SK-N-SH (cell line): ENCODE results near the gene NPFFR1. TPM values are rescaled to one million over a fixed set of nuclear protein-coding genes. Genes with fewer than 3 reads are reported as not detected.

Experiments
- CTCF ChIA-PET: fragments of 300-600, 350-600 bp; formaldehyde crosslinking; extraction: SDS; loops from one replicate; lab custom pipeline; 2021; lab: Yijun Ruan, JAX
- POLR2A ChIA-PET: fragments of 350-600 bp; sonication (Branson Sonifier 250); formaldehyde crosslinking; extraction: SDS; loops from one replicate; lab custom pipeline; 2020; ENCODE audit warnings: antibody characterized with exemption, inconsistent platforms; lab: Yijun Ruan, JAX
- DNase-seq: peaks from one replicate; pipeline ENCODE4 v3.0.0; 2012
- H2AFZ ChIP-seq: fragments of 200-600 bp; sonication (generic); 2 replicates; pipeline ENCODE4 v1.8.1; 2016; ENCODE audit warnings: antibody characterized with exemption, mild to moderate bottlenecking, low read depth
- H3F3A ChIP-seq: fragments of 200-600 bp; sonication (generic); replicated peaks from 2 replicates; pipeline ENCODE3; 2016; ENCODE audit warnings: antibody characterized with exemption, mild to moderate bottlenecking; ENCODE audit not compliant: insufficient read depth
- H3K27ac ChIP-seq, 2 experiments: fragments of 200-500 bp in 1 of 2; fragments of 200-600 bp in 1 of 2; sonication (Bioruptor generic) in 1 of 2; sonication (generic), shearing (Covaris generic) in 1 of 2; 2 replicates each; pipeline versions ENCODE4 v1.5.1 to v1.6.1; 2014 to 2016; ENCODE audit warnings: low read depth in 2 of 2, inconsistent platforms in 1 of 2, low read length in 1 of 2, mild to moderate bottlenecking in 1 of 2, mixed read lengths in 1 of 2
- H3K27me3 ChIP-seq: fragments of 200-600 bp; sonication (generic), shearing (Covaris generic); 2 replicates; pipeline ENCODE4 v1.6.1; 2016; ENCODE audit warnings: mixed run types; ENCODE audit not compliant: insufficient read depth
- H3K36me3 ChIP-seq, 2 experiments: fragments of 200-500 bp in 1 of 2; fragments of 200-600 bp in 1 of 2; sonication (Bioruptor generic) in 1 of 2; sonication (generic) in 1 of 2; replicated peaks in 1 of 2; 2 replicates each; pipeline versions ENCODE3 to v1.5.1; 2014 to 2016; ENCODE audit warnings: low read length in 1 of 2, mild to moderate bottlenecking in 1 of 2; ENCODE audit not compliant: insufficient read depth in 2 of 2, control insufficient read depth in 1 of 2
- H3K4me1 ChIP-seq, 2 experiments: fragments of 200-500 bp in 1 of 2; fragments of 200-600 bp in 1 of 2; sonication (Bioruptor generic) in 1 of 2; sonication (generic), shearing (Covaris generic) in 1 of 2; 2 replicates each; pipeline versions ENCODE4 v1.5.1 to v1.6.1; 2014 to 2016; ENCODE audit warnings: low read depth in 1 of 2, low read length in 1 of 2, mixed run types in 1 of 2; ENCODE audit not compliant: insufficient read depth in 2 of 2, control insufficient read depth in 1 of 2
- H3K4me2 ChIP-seq: fragments of 200-600 bp; sonication (generic), shearing (Covaris generic); 2 replicates; pipeline ENCODE4 v1.6.1; 2017; ENCODE audit warnings: mixed run types
- H3K4me3 ChIP-seq, 2 experiments: fragments of 200-500 bp in 1 of 2; fragments of 200-600 bp in 1 of 2; sonication (Bioruptor generic) in 1 of 2; sonication (generic), shearing (Covaris generic) in 1 of 2; 2 replicates each; pipeline versions ENCODE4 v1.5.1 to v1.8.1; 2014 to 2016; ENCODE audit warnings: low read depth in 2 of 2, inconsistent platforms in 1 of 2, low read length in 1 of 2, mild to moderate bottlenecking in 1 of 2, mixed read lengths in 1 of 2, moderate library complexity in 1 of 2
- H3K79me2 ChIP-seq: fragments of 200-600 bp; sonication (generic); 2 replicates; pipeline ENCODE4 v1.8.1; 2017; ENCODE audit warnings: mild to moderate bottlenecking; ENCODE audit not compliant: insufficient read depth
- H3K9ac ChIP-seq: fragments of 200-600 bp; sonication (generic); 2 replicates; pipeline ENCODE4 v1.6.1; 2017; ENCODE audit warnings: mixed run types
- H3K9me2 ChIP-seq: fragments of 200-600 bp; sonication (generic); 2 replicates; pipeline ENCODE4 v1.6.1; 2017; ENCODE audit warnings: mixed run types
- H3K9me3 ChIP-seq: fragments of 200-600 bp; sonication (generic); 2 replicates; pipeline ENCODE4 v1.6.1; 2017; ENCODE audit warnings: mixed run types, mild to moderate bottlenecking, moderate library complexity
- H4K20me1 ChIP-seq: fragments of 200-600 bp; sonication (generic); 2 replicates; pipeline ENCODE4 v1.6.1; 2017; ENCODE audit warnings: mild to moderate bottlenecking, mixed run types; ENCODE audit not compliant: insufficient read depth
- EP300 ChIP-seq, 2 experiments: IDR thresholded peaks; 2 replicates each; pipeline versions ENCODE4 v1.4.0 to v1.6.1; 2012; ENCODE audit warnings: borderline replicate concordance in 1 of 2, low read depth in 1 of 2, low read length in 1 of 2
- EZH2phosphoT487 ChIP-seq: fragments of 200-600 bp; sonication (generic); IDR thresholded peaks from 2 replicates; pipeline ENCODE4 v1.6.1; 2017; ENCODE audit warnings: low read depth, mixed run types, mild to moderate bottlenecking, antibody characterized with exemption, moderate library complexity, borderline replicate concordance
- FOXM1 ChIP-seq: IDR thresholded peaks from 2 replicates; pipeline ENCODE4 v1.4.0; 2012; ENCODE audit warnings: low read depth, mild to moderate bottlenecking
- GABPA ChIP-seq: IDR thresholded peaks from 2 replicates; pipeline ENCODE4 v1.4.0; 2012; ENCODE audit warnings: low read depth, mild to moderate bottlenecking
- GATA2 ChIP-seq: sonication (generic); formaldehyde crosslinking; IDR thresholded peaks from 2 replicates; pipeline ENCODE4 v1.5.0; 2020; ENCODE audit warnings: mild to moderate bottlenecking, missing genetic modification reagents
- JUND ChIP-seq: IDR thresholded peaks from 2 replicates; pipeline ENCODE4 v1.4.0; 2012
- MEF2A ChIP-seq: IDR thresholded peaks from 2 replicates; pipeline ENCODE4 v1.4.0; 2012; ENCODE audit warnings: low read depth, borderline replicate concordance
- NFIC ChIP-seq: IDR thresholded peaks from 2 replicates; pipeline ENCODE4 v1.4.0; 2012; ENCODE audit warnings: borderline replicate concordance
- RCOR1 ChIP-seq: fragments of 150-350 bp; IDR thresholded peaks from 2 replicates; pipeline ENCODE4 v1.6.1; 2017; ENCODE audit warnings: antibody characterized with exemption, low read length
- RXRA ChIP-seq: IDR thresholded peaks from 2 replicates; pipeline ENCODE4 v1.4.0; 2012; ENCODE audit warnings: low read depth, mild to moderate bottlenecking, borderline replicate concordance
- SIN3A ChIP-seq: IDR thresholded peaks from 2 replicates; pipeline ENCODE4 v1.6.1; 2012; ENCODE audit warnings: low read depth, mild to moderate bottlenecking, low read length, moderate library complexity, borderline replicate concordance
- SMC3 ChIP-seq: IDR thresholded peaks from 2 replicates; pipeline ENCODE4 v1.6.1; 2012; ENCODE audit warnings: low read depth, low read length, improper control_type of control experiment
- YY1 ChIP-seq: IDR thresholded peaks from 2 replicates; pipeline ENCODE4 v1.4.0; 2012; ENCODE audit warnings: low read depth, mild to moderate bottlenecking
- whole genome bisulfite sequencing: methylation state at CpG from one replicate; pipeline ENCODE4 v1.1.6; 2017; ENCODE audit warnings: low lambda C conversion rate; 5-methylcytosine and 5-hydroxymethylcytosine counted together
- polyA plus RNA-seq, 3 experiments: library from polyadenylated mRNA; depleted of rRNA; stranded (reverse); fragments of >200 nt; gene quantifications; 2 replicates each; pipeline ENCODE4 v1.2.3, GENCODE V29; 2012
- TF ChIP-seq, protein P1 (sequence below): IDR thresholded peaks from 2 replicates; pipeline ENCODE4; 2012
- TF ChIP-seq, protein P2 (sequence below): IDR thresholded peaks from 2 replicates; pipeline ENCODE4 v1.4.0; 2012; ENCODE audit warnings: low read depth, borderline replicate concordance
- TF ChIP-seq, protein P3 (sequence below): fragments of 200-600 bp; sonication (generic); IDR thresholded peaks from 2 replicates; pipeline ENCODE4 v1.6.1; 2017; ENCODE audit warnings: antibody characterized with exemption, mild to moderate bottlenecking, moderate library complexity
- TF ChIP-seq, protein P4 (sequence below): fragments of 150-350 bp; IDR thresholded peaks from 2 replicates; pipeline ENCODE4 v1.6.1; 2016; ENCODE audit warnings: mild to moderate bottlenecking, low read depth, low read length

The NPFFR1 gene
- polyA plus RNA-seq, 1 of the 3 experiments (the other 2 are of a cell fraction): not detected

DNA sequence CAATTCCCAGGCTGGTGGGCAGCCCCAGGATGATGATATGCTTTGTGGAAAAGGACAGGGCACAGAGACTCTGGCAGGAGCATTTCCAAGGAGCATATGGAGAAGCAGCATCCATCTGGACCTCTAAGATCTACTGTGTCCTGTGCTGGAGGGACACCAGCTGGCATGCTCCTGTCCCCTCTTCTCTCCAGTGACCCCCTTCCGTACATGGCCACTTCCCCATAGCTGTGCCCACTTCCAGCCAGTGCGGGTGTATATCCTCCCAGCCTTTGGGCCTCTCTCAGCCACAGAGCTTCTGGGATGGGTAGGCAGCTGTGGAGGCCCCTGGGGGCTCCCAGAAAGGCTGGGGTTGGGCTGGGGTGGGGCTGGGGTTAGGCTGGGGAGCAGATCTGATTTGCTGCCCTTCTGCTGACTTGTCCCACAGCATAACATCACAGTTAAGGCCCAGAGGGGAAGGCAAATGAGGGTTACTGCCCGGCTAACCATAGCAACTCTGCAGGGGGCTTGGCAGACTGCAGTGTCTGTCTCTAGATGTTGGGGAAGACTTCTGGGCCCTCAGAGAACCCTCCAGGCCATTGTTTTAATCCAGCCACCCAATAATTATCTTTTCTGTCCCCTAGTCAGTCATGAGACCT lies 6.3 kb downstream of the NPFFR1 start:
- WGBS: 67% methylated on average over 2 of the region's 3 CpGs

DNA sequence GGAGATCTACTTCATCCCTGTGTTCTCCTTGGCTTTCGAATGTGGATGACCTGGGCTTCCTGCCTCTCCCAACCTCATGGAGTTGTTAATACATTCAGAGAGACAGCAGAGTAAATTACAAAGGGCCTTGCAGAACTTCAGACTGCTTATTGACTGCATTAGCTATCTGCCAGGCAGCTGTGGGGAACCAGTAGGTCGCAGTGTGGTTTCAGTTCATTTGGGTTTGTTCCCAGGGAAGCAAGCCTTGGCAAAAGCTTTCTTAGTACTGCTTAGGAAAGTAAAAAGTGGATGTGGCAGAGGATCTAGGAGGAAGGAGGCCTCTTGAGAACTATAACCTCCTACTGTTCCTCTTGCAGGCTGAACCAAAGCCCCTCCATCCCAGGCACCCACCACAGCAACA lies 9.2 kb downstream of the NPFFR1 start:
- H3K4me3 ChIP-seq: no peak overlapping the region
- no peaks in the 10 kb centered on the region for H3F3A ChIP-seq
- H3K79me2 ChIP-seq: no peaks in the 10 kb centered on the region
- no peaks in the 10 kb centered on the region for H3K9me2 ChIP-seq
- H3K36me3 ChIP-seq: no peaks in the 10 kb centered on the region
- H3K27me3 ChIP-seq: no peaks in the 10 kb centered on the region
- CTCF ChIA-PET: interaction anchor here (1.0 to 5.0 kb wide), 5 partner anchors 10 to 90 kb away, joined by 3 to 32 read pairs (median 8); no protein-coding TSS in a partner anchor
- no peak for DNase-seq
- H3K27ac ChIP-seq: no peak overlapping the region
- no peaks in the 10 kb centered on the region for H4K20me1 ChIP-seq
- H2AFZ ChIP-seq: no peak overlapping the region
- WGBS: 93% methylated on average over 1 of the region's 2 CpGs
- H3K4me2 ChIP-seq: no peak overlapping the region
- no peak overlapping the region for H3K9ac ChIP-seq
- H3K4me1 ChIP-seq: peaks cover 0 to 2% of the 10 kb centered on the region in 2 experiments; a peak in 1 of 4 replicates
- POLR2A ChIA-PET: no interaction called here
- no peaks in the 10 kb centered on the region for H3K9me3 ChIP-seq
- TF ChIP-seq RXRA: no peak
- TF ChIP-seq JUND: no peak
- TF ChIP-seq GABPA: no peak
- no peak for TF ChIP-seq RCOR1
- no peak for TF ChIP-seq FOXM1
- no peak for TF ChIP-seq EZH2phosphoT487
- TF ChIP-seq, protein P1, sequence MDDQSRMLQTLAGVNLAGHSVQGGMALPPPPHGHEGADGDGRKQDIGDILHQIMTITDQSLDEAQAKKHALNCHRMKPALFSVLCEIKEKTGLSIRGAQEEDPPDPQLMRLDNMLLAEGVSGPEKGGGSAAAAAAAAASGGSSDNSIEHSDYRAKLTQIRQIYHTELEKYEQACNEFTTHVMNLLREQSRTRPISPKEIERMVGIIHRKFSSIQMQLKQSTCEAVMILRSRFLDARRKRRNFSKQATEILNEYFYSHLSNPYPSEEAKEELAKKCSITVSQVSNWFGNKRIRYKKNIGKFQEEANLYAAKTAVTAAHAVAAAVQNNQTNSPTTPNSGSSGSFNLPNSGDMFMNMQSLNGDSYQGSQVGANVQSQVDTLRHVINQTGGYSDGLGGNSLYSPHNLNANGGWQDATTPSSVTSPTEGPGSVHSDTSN: no peak
- TF ChIP-seq, protein P2, sequence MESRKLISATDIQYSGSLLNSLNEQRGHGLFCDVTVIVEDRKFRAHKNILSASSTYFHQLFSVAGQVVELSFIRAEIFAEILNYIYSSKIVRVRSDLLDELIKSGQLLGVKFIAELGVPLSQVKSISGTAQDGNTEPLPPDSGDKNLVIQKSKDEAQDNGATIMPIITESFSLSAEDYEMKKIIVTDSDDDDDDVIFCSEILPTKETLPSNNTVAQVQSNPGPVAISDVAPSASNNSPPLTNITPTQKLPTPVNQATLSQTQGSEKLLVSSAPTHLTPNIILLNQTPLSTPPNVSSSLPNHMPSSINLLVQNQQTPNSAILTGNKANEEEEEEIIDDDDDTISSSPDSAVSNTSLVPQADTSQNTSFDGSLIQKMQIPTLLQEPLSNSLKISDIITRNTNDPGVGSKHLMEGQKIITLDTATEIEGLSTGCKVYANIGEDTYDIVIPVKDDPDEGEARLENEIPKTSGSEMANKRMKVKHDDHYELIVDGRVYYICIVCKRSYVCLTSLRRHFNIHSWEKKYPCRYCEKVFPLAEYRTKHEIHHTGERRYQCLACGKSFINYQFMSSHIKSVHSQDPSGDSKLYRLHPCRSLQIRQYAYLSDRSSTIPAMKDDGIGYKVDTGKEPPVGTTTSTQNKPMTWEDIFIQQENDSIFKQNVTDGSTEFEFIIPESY: no peak
- TF ChIP-seq GATA2: no peak
- TF ChIP-seq SMC3: no peak
- no peak for TF ChIP-seq SIN3A
- no peak for TF ChIP-seq EP300 (IDR thresholded peaks at IDR 0.05; ENCODE audit: borderline replicate concordance in 1 of 2, low read depth in 1 of 2, low read length in 1 of 2)
- TF ChIP-seq, protein P3, sequence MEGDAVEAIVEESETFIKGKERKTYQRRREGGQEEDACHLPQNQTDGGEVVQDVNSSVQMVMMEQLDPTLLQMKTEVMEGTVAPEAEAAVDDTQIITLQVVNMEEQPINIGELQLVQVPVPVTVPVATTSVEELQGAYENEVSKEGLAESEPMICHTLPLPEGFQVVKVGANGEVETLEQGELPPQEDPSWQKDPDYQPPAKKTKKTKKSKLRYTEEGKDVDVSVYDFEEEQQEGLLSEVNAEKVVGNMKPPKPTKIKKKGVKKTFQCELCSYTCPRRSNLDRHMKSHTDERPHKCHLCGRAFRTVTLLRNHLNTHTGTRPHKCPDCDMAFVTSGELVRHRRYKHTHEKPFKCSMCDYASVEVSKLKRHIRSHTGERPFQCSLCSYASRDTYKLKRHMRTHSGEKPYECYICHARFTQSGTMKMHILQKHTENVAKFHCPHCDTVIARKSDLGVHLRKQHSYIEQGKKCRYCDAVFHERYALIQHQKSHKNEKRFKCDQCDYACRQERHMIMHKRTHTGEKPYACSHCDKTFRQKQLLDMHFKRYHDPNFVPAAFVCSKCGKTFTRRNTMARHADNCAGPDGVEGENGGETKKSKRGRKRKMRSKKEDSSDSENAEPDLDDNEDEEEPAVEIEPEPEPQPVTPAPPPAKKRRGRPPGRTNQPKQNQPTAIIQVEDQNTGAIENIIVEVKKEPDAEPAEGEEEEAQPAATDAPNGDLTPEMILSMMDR: no peak
- TF ChIP-seq, protein P4, sequence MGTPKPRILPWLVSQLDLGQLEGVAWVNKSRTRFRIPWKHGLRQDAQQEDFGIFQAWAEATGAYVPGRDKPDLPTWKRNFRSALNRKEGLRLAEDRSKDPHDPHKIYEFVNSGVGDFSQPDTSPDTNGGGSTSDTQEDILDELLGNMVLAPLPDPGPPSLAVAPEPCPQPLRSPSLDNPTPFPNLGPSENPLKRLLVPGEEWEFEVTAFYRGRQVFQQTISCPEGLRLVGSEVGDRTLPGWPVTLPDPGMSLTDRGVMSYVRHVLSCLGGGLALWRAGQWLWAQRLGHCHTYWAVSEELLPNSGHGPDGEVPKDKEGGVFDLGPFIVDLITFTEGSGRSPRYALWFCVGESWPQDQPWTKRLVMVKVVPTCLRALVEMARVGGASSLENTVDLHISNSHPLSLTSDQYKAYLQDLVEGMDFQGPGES: no peak

More for the DNA sequence above, 6.3 kb downstream of the NPFFR1 start:
- Histone ChIP-seq H3K9ac (no peak overlapping the region), H3K36me3 (no peaks in the 10 kb centered on the region), H3K9me3 (no peaks in the 10 kb centered on the region), H3K27ac (no peak overlapping the region), H3F3A (no peaks in the 10 kb centered on the region), H3K4me3 (no peak overlapping the region), H3K79me2 (no peaks in the 10 kb centered on the region), H3K4me2 (no peak overlapping the region), H4K20me1 (no peaks in the 10 kb centered on the region), H3K9me2 (no peaks in the 10 kb centered on the region), H2AFZ (no peak overlapping the region), H3K4me1 (peaks cover 0 to 2% of the 10 kb centered on the region in 2 experiments; a peak in 1 of 4 replicates), H3K27me3 (peaks cover 9% of the 10 kb centered on the region; the same call in 1 of the 2 replicates)
- POLR2A ChIA-PET: no interaction called here
- CTCF ChIA-PET: interaction anchor here (0.9 to 2.6 kb wide), 4 partner anchors 11 to 87 kb away, joined by 3 to 16 read pairs (median 3); no protein-coding TSS in a partner anchor
- TF ChIP-seq NFIC (no peak), FOXM1 (no peak), EZH2phosphoT487 (no peak), SMC3 (no peak), MEF2A (no peak), YY1 (no peak)
- TF ChIP-seq, protein P3: no peak
- DNase-seq: no peak
